Fibroblast of gingiva (primary cell): Measurements from ENCODE around the gene LHX6.

Source experiments
- DNase-seq: peaks from one replicate; pipeline ENCODE4 v3.0.0-alpha.2; 2011; ENCODE audit warnings: low read depth

Gene LHX6

GRCh38 chr9:122228568-122229484 lies at the start of gene LHX6:
TSS of gene LHX6 (minus strand) at chr9:122228957. CDS start at chr9:122228740, 217 bp downstream.
- no peak for DNase-seq

GRCh38 chr9:122277285-122277897 lies 48.6 kb upstream of the LHX6 start:
- no peak for DNase-seq

GRCh38 chr9:122276096-122276495 lies 47.3 kb upstream of the LHX6 start:
- no peak for DNase-seq

GRCh38 chr9:122274055-122274454 lies 45.3 kb upstream of the LHX6 start:
- no peak for DNase-seq

GRCh38 chr9:122268041-122268814 lies 39.5 kb upstream of the LHX6 start:
- DNase-seq, result no peak

GRCh38 chr9:122265149-122265915 lies 36.6 kb upstream of the LHX6 start:
- DNase-seq, result peak; percentile 23

- DNase-seq, result peak; percentile 90
Measured at GRCh38 chr9:122264360-122265148, 35.8 kb upstream of the LHX6 start, which contains the start of the genes MRRF and RBM18. TSS of gene MRRF (plus strand) at chr9:122264882. CDS start at chr9:122270892, 6,010 bp downstream. TSS of gene RBM18 (minus strand) at chr9:122264840. CDS start at chr9:122261492, 3,348 bp downstream.

- peak; percentile 2 for DNase-seq
Measured at GRCh38 chr9:122263699-122264349, 35.1 kb upstream of the LHX6 start.

GRCh38 chr9:122262073-122262472 lies 33.3 kb upstream of the LHX6 start:
- no peak for DNase-seq

- DNase-seq, result peak; percentile 94
Measured at GRCh38 chr9:122261469-122261881, 32.7 kb upstream of the LHX6 start.

GRCh38 chr9:122258886-122259415 lies 30.2 kb upstream of the LHX6 start:
- DNase-seq, result no peak

- no peak for DNase-seq
Measured at GRCh38 chr9:122256206-122256605, 27.4 kb upstream of the LHX6 start.

- DNase-seq, result no peak
Measured at GRCh38 chr9:122254761-122255160, 26.0 kb upstream of the LHX6 start.

- no peak for DNase-seq
Measured at GRCh38 chr9:122252796-122253195, 24.0 kb upstream of the LHX6 start.

- no peak for DNase-seq
Measured at GRCh38 chr9:122251351-122251750, 22.6 kb upstream of the LHX6 start.

- DNase-seq, result no peak
Measured at GRCh38 chr9:122248448-122248865, 19.7 kb upstream of the LHX6 start.

GRCh38 chr9:122246666-122247065 lies 17.9 kb upstream of the LHX6 start:
- DNase-seq, result no peak

GRCh38 chr9:122244349-122244748 lies 15.6 kb upstream of the LHX6 start:
- DNase-seq, result no peak

- no peak for DNase-seq
Measured at GRCh38 chr9:122239722-122240121, 11.0 kb upstream of the LHX6 start.

- no peak for DNase-seq
Measured at GRCh38 chr9:122236681-122237080, 7.9 kb upstream of the LHX6 start.
